ENCODE data around the gene WDR64.

GRCh38 chr1:241610056-241610815 lies 41.8 kb upstream of the WDR64 start:
- TF ChIP-seq CTCF (IDR thresholded peaks at IDR 0.05; ENCODE audit: low read length) (no peak), EZH2 (IDR thresholded peaks at IDR 0.05; ENCODE audit: borderline replicate concordance, low read length) (no peak)
